ENCODE results near the gene ENTPD8.

The ENTPD8 gene

GRCh38 chr9:137408651-137409405 is 32.3 kb downstream of the ENTPD8 start:
- Histone ChIP-seq H2AFZ (ENCODE audit: low read depth, low read length) (no peak overlapping the region), H4K20me1 (ENCODE audit: insufficient read depth, low read length) (no peaks in the 10 kb centered on the region), H3K9me3 (ENCODE audit: insufficient read depth, low read length) (no peaks in the 10 kb centered on the region), H3K9ac (ENCODE audit: low read length) (no peak overlapping the region), H3K79me2 (ENCODE audit: low read length) (no peaks in the 10 kb centered on the region), H3K27ac (ENCODE audit: low read length) (no peak overlapping the region), H3K4me3 (ENCODE audit: low read length) (no peak overlapping the region), H3K27me3 (ENCODE audit: low read depth, low read length) (no peaks in the 10 kb centered on the region; the same call in 1 of the 2 replicates), H3K36me3 (replicated peaks; ENCODE audit: low read depth, low read length) (no peaks in the 10 kb centered on the region), H3K4me1 (ENCODE audit: low read length) (peaks cover 8% of the 10 kb centered on the region; the same call in 1 of the 2 replicates), H3K4me2 (ENCODE audit: low read length) (no peak overlapping the region)
- TF ChIP-seq EZH2phosphoT487 (IDR thresholded peaks at IDR 0.05; ENCODE audit: low read depth) (no peak), CTCF (IDR thresholded peaks at IDR 0.05; ENCODE audit: low read depth, low read length) (no peak)

GRCh38 chr9:137407590-137408300 is 33.4 kb downstream of the ENTPD8 start:
- Histone ChIP-seq H3K27me3 (ENCODE audit: low read depth, low read length) (no peaks in the 10 kb centered on the region; the same call in 1 of the 2 replicates), H3K79me2 (ENCODE audit: low read length) (no peaks in the 10 kb centered on the region), H3K4me1 (ENCODE audit: low read length) (peaks cover 8% of the 10 kb centered on the region; the same call in 1 of the 2 replicates), H3K36me3 (replicated peaks; ENCODE audit: low read depth, low read length) (no peaks in the 10 kb centered on the region), H3K4me2 (ENCODE audit: low read length) (no peak overlapping the region; the same call in 1 of the 2 replicates), H3K4me3 (ENCODE audit: low read length) (no peak overlapping the region), H4K20me1 (ENCODE audit: insufficient read depth, low read length) (no peaks in the 10 kb centered on the region), H3K9me3 (ENCODE audit: insufficient read depth, low read length) (no peaks in the 10 kb centered on the region), H3K27ac (ENCODE audit: low read length) (no peak overlapping the region), H3K9ac (ENCODE audit: low read length) (no peak overlapping the region), H2AFZ (ENCODE audit: low read depth, low read length) (no peak overlapping the region)
- TF ChIP-seq EZH2phosphoT487 (IDR thresholded peaks at IDR 0.05; ENCODE audit: low read depth) (no peak), CTCF (IDR thresholded peaks at IDR 0.05; ENCODE audit: low read depth, low read length) (no peak)

- Histone ChIP-seq H3K36me3 (replicated peaks; ENCODE audit: low read depth, low read length) (no peaks in the 10 kb centered on the region), H4K20me1 (ENCODE audit: insufficient read depth, low read length) (no peaks in the 10 kb centered on the region), H3K4me1 (ENCODE audit: low read length) (peaks cover 7% of the 10 kb centered on the region; the same call in 1 of the 2 replicates), H3K9ac (ENCODE audit: low read length) (no peak overlapping the region), H3K27ac (ENCODE audit: low read length) (no peak overlapping the region), H3K79me2 (ENCODE audit: low read length) (no peaks in the 10 kb centered on the region), H2AFZ (ENCODE audit: low read depth, low read length) (no peak overlapping the region), H3K27me3 (ENCODE audit: low read depth, low read length) (no peaks in the 10 kb centered on the region; the same call in 1 of the 2 replicates), H3K9me3 (ENCODE audit: insufficient read depth, low read length) (no peaks in the 10 kb centered on the region), H3K4me2 (ENCODE audit: low read length) (peak overlapping the region; percentile 51), H3K4me3 (ENCODE audit: low read length) (peak overlapping the region; percentile 57; the same call in 1 of the 2 replicates)
- no peak for TF ChIP-seq EZH2phosphoT487 (IDR thresholded peaks at IDR 0.05; ENCODE audit: low read depth)
- peak; percentile 36 for TF ChIP-seq CTCF (IDR thresholded peaks at IDR 0.05; ENCODE audit: low read depth, low read length)
Observed at GRCh38 chr9:137406876-137407589, 34.1 kb downstream of the ENTPD8 start.
